GM10266 (cell line): ENCODE data around the gene ITGA3.

Source experiments
- DNase-seq: peaks from one replicate; pipeline ENCODE4 v3.0.0; 2012; ENCODE audit errors: extremely low spot score
- TF ChIP-seq, protein P1 (sequence below): IDR thresholded peaks from 2 replicates; pipeline ENCODE4 v1.5.1; 2012; ENCODE audit warnings: mild to moderate bottlenecking, low read depth; ENCODE audit not compliant: control insufficient read depth, insufficient read depth; ENCODE audit errors: missing control alignments

The ITGA3 gene

DNA sequence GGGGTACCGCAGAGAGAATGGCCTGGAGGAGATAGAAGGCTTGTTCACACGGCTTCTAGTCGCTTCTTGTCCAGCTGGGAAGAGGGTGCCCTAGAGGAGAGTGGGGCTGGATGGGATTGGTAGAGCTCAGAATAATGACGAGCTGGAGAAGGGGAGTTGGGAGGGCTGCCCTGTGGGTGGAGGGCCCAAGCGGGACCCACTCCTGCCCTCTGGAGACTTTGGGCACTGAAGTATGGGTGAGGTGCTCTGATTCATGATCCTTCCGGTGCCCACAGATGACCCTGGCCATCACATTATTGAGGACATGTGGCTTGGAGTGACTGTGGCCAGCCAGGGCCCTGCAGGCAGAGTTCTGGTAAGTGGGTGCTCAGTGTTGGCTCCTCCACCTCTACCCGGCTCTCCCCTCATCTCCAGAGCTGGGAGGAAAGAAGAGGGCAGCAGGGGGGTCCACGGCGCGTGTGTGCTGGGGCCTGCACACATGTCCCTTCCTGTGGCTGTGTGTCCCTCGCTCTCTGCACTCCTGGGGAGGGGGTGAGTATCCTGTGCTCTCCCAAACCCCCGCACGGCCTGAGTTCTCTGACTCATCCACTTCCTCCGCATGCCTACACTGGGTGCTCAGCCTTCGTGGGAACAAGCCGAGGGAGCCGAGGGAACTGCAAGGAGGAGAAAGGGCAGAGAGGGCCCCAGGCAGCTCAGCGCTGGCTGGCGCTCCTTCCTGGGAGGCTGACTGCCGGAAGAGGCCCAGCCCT lies 8.5 kb downstream of the ITGA3 start:
- DNase-seq: no peak
- TF ChIP-seq, protein P1, sequence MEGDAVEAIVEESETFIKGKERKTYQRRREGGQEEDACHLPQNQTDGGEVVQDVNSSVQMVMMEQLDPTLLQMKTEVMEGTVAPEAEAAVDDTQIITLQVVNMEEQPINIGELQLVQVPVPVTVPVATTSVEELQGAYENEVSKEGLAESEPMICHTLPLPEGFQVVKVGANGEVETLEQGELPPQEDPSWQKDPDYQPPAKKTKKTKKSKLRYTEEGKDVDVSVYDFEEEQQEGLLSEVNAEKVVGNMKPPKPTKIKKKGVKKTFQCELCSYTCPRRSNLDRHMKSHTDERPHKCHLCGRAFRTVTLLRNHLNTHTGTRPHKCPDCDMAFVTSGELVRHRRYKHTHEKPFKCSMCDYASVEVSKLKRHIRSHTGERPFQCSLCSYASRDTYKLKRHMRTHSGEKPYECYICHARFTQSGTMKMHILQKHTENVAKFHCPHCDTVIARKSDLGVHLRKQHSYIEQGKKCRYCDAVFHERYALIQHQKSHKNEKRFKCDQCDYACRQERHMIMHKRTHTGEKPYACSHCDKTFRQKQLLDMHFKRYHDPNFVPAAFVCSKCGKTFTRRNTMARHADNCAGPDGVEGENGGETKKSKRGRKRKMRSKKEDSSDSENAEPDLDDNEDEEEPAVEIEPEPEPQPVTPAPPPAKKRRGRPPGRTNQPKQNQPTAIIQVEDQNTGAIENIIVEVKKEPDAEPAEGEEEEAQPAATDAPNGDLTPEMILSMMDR: no peak

DNA sequence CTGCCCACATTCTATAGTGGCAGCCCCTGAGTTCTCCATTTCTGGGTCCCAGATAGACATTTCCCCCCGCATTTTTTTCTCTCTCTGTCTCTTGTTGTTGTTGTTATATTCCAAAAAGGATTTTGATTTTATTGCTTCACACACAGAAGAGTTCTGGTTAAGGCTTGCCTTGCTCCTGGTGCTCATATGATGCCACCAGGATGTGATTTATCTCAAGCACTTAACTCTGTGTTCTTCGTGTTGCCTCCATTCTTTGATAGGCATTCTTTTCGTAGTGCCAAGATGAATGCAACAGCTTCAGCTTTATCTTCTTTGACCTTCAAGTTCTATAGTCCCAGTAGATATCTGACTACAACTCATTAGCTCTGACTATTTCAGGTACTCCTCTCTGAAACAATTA lies 9.1 kb downstream of the ITGA3 start:
- TF ChIP-seq, protein P1: no peak
- DNase-seq: no peak

DNA sequence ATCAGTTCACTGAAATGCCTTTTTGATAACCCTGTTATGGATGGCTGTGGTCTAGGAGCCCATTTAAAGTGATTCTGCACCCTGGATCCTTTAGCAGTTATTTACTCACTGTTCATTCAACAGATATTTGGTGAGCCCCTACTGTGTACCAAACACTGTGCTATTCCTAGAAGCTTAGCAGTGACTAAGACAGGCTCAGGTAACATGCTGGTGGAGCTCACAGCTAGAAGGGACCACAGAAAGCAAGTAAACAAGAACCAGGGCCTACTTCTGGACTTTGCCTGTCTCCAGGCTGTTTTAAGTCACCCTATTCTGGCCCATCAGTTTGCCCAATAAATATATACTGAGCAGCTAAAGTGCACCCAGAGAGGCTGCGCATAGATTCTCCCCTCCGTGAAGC lies 11.1 kb downstream of the ITGA3 start:
- TF ChIP-seq, protein P1: no peak

DNA sequence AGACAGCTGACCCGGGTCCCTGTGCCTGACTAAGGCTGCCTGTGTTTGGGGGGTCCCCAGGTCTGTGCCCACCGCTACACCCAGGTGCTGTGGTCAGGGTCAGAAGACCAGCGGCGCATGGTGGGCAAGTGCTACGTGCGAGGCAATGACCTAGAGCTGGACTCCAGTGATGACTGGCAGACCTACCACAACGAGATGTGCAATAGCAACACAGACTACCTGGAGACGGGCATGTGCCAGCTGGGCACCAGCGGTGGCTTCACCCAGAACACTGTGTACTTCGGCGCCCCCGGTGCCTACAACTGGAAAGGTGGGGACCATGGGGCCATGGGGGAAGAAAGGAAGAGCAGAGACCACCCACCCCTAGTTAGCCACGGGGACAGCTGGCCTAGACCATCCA lies 12.1 kb downstream of the ITGA3 start:
- DNase-seq: no peak
- TF ChIP-seq, protein P1: no peak

More for the DNA sequence above, 11.1 kb downstream of the ITGA3 start:
- no peak for DNase-seq

DNA sequence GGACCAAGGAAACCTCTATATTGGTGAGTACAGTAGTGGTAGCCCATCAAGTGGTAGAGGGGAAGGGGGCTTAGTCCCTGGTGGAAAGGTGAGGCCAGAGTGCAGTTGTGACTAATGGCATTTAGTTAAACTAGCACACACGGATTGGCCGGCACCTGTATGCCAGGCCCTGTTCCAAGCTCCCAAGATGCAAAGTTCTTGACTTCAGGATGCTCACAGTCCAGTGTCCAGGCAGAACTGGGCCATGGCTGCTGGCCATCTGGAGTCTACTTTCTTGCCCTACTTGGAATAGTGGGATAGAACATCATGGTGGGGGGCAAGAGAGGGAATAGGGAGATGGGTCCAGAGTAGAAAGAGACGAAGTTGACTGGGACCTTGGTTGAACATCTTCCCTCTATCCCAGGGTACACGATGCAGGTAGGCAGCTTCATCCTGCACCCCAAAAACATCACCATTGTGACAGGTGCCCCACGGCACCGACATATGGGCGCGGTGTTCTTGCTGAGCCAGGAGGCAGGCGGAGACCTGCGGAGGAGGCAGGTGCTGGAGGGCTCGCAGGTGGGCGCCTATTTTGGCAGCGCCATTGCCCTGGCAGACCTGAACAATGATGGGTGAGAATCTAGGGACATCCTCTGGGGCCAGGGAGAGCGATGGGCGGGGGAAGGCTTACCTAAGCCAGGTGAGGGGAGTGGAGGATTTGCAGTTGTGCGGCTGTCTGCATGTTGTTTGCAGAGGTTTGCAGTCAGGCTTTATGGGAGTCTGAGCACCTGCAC lies 15.2 kb downstream of the ITGA3 start:
- no peak for DNase-seq
- TF ChIP-seq, protein P1: no peak

DNA sequence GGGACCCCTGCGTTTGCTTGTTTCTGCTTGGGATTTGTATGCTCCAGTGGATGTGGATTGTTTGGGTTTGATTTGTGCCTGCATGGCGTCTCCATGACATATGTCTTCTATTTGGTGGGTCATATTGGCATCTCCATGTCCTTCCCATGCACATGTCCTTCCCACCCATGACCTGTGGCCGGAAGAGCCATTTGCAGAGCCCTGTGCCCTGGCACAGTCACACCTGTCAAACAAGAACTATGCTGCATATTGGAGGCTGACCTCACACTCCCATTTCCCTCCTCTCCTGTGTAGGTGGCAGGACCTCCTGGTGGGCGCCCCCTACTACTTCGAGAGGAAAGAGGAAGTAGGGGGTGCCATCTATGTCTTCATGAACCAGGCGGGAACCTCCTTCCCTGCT lies 15.8 kb downstream of the ITGA3 start:
- TF ChIP-seq, protein P1: no peak
- no peak for DNase-seq

DNA sequence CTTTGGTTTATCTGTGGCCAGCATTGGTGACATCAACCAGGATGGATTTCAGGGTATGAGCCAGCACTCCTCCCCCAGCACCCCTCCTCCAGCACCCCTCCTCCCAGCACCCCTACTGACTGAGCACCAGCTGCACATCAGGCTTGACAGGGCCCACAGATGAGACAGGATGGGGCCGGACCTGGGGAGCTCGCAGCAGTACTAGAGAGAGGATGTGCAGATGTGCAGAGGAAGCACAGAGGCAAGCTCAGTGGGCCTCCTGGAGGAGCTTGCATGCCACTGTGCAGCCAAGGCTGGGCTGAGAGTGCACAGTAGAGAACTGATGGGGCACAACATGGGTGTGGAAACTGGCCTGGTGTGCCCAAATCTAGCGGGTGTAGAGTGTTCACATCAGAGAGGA lies 16.2 kb downstream of the ITGA3 start:
- TF ChIP-seq, protein P1: no peak

More for the DNA sequence above, 16.2 kb downstream of the ITGA3 start:
- no peak for DNase-seq
